ENCODE results near the gene CTIF.

GRCh38 chr18:48762022-48762421 is 223.2 kb downstream of the CTIF start:
- no peak for TF ChIP-seq CTCF (IDR thresholded peaks at IDR 0.05)
- TF ChIP-seq POLR2AphosphoS5 (IDR thresholded peaks at IDR 0.05), result no peak
- no peak for TF ChIP-seq POLR2A (IDR thresholded peaks at IDR 0.05)
